GM19467 (cell line): ENCODE measurements around the gene BFAR.
"Not testable (repeated sequence)": the region's sequence is repeated elsewhere in the genome, so short reads cannot be mapped to it uniquely, and the experiment has no call there.

Experiments used
- ATAC-seq: cut with Tn5 transposase; IDR thresholded peaks from one replicate; pipeline ENCODE4 v1.9.1; 2021; ENCODE audit warnings: mild to moderate bottlenecking, moderate library complexity; ENCODE audit not compliant: unreplicated experiment

BFAR gene

DNA sequence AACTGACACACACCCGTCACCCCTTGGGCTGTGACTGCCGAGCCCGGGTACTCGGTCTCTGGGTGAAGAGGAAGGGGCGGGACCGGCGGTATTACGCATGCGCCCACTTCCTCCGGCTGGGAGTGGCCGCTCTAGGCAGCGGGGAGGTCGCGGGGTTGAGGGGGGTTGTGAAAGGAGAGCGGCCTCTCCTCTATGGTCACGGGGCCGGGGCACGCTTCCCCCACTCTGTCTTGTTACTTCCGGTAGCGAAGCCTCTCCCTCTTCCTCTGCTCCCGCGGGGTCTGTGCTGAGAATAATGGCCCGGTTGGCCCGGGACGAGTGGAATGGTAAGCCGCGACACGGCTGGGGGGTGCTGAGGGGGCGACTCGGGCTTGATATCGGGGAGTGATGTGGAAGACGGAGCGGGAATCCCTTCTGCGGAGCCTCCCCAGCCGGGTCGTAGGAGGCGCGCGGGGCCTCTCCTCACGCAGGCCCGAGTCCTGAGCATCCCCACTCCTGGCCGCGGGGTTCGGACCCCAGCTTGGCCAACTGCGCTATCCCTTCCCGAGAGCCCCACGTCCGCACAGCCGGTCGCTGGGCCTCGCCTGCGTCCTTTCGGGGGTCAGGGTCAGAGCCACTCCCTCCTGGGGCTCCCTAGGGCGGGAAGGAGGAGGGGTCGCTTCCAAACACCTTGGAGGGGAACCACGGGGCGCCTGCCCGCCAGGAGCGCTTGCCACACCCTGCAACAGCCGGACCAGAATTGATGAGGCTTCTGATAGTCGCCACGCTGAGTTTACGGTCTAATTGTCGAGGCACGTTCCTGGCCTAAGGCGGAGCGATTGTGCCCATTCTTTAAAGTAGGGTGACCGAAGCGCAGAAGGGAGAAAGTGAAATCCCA lies at the start of gene BFAR:
Gene BFAR (plus strand): TSS at position 259 of the 877 bp plus-strand sequence. CDS start 11,396 bp downstream, outside the sequence.
- ATAC-seq, result peak; percentile 61

- ATAC-seq, result no peak
Observed at GRCh38 chr16:14585287-14585686, 47.5 kb upstream of the BFAR start.

DNA sequence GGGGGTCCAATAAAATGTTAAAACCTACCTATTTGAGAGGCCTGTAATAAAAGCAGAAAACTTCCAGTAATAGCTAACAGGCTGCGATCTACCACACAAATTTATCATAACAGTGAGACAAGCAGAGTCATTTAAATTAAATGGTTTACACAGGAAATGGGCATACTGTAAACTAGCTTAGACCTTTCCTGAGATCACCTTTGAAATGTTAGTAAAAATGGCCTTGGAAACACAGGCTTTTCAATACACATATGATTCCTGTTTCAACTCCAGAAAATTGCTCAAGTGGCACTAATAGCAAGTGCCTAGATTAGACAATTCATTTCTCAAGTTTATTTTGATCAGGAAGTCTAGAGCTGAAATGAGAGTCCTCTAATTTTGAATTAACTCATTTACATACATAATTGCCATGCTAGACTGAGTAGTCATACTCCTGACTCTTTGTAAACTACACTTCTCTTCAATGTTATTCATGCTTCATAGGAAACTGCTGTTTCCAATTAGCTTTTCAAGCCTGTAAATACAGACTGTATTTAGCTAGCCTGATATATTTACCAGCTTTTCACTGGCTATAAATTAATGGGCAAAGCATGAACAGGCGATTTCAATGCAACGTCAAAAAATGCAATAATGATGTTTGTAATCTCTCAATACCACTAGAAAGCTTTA lies 46.0 kb upstream of the BFAR start:
- ATAC-seq, result no peak

GRCh38 chr16:14600164-14600563 lies 32.6 kb upstream of the BFAR start:
- no peak for ATAC-seq

GRCh38 chr16:14602443-14602963 lies 30.2 kb upstream of the BFAR start:
- no peak for ATAC-seq

DNA sequence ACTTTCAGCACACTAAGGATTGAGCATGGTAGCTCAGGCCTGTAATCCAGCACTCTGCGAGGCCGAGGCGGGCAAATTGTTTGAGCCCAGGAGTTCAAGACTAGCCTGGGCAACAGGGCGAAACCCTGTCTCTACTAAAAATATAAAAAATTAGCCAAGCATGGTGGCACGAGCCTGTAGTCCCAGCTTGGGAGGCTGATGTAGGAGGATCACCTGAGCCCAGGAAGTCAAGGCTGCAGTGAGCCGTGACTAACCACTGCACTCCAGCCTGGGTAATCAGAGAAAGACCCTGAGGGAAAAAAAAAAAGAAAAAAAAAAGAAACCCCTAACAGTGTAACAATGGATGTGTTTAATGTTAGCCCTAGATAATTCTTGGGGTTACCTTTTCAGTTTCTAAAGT lies 26.6 kb upstream of the BFAR start:
- ATAC-seq, result no peak

- ATAC-seq, result no peak
Observed at GRCh38 chr16:14608111-14608566, 24.6 kb upstream of the BFAR start.

DNA sequence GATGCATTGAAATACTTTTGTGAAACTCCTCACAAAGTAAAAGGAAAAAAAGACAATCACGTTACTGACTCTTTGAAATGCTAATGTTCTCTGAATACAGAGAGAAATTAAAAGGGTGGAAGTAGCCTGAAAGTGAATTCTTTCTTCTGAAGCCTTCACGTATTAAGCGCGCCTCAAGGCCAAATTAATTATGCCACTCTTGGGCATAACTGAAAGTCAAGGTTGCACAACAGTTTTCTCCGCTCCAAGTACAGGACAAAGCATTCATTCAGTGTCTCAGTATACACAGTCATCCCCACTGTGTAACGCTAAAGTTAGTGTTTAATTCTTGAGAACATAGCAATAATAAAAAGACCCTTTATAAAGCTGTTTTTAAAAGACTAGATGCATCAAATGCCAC lies 24.1 kb upstream of the BFAR start:
- no peak for ATAC-seq

- no peak for ATAC-seq
Observed at GRCh38 chr16:14609716-14610115, 23.0 kb upstream of the BFAR start.

GRCh38 chr16:14611660-14612059 lies 21.1 kb upstream of the BFAR start:
- no peak for ATAC-seq

DNA sequence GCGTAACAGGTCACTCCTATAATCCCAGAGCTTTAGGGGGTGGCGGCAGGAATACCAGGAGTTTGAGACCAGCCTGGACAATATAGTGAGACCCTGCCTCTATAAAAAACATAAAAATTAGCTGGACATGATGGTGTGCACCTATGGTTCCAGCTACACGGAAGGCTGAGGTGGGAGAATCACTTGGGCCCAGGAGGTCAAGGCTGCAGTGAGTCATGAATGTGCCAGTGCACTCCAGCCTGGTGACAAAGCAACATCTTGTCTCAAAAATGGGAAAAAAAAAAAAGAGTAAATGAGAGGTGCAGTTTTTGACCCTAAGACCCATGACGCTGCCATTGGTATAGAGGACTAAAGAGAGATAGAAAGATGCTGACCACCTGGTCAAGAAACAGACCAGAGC lies 18.8 kb upstream of the BFAR start:
- no peak for ATAC-seq

DNA sequence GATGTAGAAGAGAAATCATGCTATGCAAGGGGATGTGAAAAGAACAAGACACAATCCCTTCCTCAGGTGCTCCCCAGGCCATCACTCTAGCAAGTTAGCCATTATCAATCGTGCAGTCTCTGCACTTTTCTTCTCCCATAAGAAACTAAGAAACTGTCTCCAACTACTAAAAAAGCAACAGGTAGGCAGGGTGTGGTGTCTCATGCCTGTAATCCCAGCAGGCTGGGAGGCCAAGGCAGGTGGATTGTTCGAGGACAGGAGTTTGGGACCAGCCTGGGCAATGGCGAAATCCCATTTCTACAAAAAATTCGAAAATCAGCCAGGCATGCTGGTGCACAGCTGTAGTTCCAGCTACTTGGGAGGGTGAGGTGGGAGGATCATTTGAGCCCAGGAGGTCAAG lies 16.5 kb upstream of the BFAR start:
- no peak for ATAC-seq

DNA sequence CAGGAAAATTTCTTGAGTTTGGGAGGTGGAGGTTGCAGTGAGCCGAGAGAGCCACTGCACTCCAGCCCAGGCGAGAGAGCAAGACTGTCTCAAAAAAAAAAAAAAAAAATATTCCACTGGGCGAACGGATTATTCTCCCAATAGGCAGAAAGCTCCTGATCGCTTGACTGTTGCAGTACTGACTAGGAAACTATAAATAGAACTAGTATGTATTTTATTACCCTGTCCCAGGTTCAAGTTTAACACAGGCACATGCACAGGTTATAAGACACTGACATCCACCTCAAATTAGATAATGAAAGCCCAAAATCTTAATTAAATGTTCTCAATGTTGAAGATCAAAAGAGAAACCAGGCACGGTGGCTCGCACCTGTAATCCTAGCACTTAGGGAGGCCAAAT lies 14.2 kb upstream of the BFAR start:
- no peak for ATAC-seq

- no peak for ATAC-seq
Observed at GRCh38 chr16:14627078-14627477, 5.7 kb upstream of the BFAR start.

GRCh38 chr16:14628806-14629611 lies 3.7 kb upstream of the BFAR start:
- ATAC-seq, result no peak

GRCh38 chr16:14629612-14629918 lies 3.2 kb upstream of the BFAR start:
- ATAC-seq, result peak; percentile 2

GRCh38 chr16:14629919-14630619 lies 2.7 kb upstream of the BFAR start, which contains the start of gene PARN:
Gene PARN, minus strand, starts transcription at chr16:14630260. Its CDS starts 135 bp downstream, at chr16:14630125.
- ATAC-seq, result peak; percentile 47

DNA sequence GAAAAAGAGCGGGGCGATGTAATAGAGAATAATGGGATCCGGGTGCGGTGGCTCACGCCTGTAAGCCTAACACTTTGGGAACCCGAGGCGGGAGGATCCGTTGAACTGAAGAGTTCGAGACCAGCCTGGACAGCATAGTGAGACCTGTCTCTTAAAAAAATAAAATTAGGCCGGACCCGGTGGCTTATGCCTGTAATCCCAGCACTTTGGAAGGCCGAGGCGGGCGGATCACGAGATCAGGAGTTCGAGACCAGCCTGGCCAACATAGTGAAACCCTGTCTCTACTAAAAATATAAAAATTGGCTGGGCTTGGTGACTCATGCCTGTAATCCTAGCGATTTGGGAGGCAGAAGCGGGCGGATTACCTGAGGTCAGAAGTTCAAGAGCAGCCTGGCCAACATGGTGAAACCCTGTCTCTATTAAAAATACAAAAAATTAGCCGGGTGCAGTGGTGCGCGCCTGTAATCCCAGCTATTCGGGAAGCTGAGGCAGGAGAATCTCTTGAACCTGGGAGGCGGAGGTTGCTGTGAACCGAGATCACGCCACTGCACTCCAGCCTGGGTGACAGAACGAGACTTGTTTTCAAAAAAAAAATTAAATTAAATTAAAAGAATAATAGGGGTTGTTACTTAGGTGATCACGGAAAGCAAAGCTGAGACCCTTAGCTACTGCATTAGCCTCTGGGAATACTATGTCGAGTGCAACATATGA lies 2.0 kb upstream of the BFAR start:
- ATAC-seq, result not testable (repeated sequence)

DNA sequence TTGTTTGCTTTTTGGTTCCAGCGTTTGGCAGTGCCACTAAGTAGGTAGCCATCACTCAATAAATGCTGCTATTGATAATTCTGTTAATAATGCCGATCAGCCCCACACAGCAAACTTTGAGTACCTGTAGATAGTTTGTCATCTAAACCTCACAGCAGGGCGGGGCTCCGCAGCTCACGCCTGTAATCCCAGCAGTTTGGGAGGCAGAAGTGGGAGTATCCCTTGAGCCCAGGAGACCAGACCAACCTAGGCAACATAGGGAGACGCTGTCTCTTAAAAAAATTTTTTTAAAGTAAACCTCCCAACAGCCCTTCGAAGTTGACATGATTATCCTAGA lies 1.6 kb downstream of the BFAR start:
- ATAC-seq, result no peak
